GM15510 (cell line): ENCODE data around the gene COL8A1.

Source experiments
- POLR2A ChIP-seq: IDR thresholded peaks from 3 replicates; pipeline ENCODE4 v1.6.1; 2011; ENCODE audit warnings: borderline replicate concordance; ENCODE audit not compliant: insufficient read length; ENCODE audit errors: extremely low read depth

Gene COL8A1

GRCh38 chr3:99638167-99638948 lies at the start of gene COL8A1:
Gene COL8A1, plus strand, starts transcription at chr3:99638594. Its CDS starts 152,089 bp downstream, at chr3:99790683.
- no peak for TF ChIP-seq POLR2A

- TF ChIP-seq POLR2A, result no peak
These were observed 38.5 kb upstream of the COL8A1 start for GRCh38 chr3:99599894-99600293.

GRCh38 chr3:99601515-99601914 lies 36.9 kb upstream of the COL8A1 start:
- TF ChIP-seq POLR2A, result no peak

- no peak for TF ChIP-seq POLR2A
These were observed 36.2 kb upstream of the COL8A1 start for GRCh38 chr3:99602183-99602582.

- no peak for TF ChIP-seq POLR2A
These were observed 31.2 kb upstream of the COL8A1 start for GRCh38 chr3:99607151-99607550.

GRCh38 chr3:99614768-99615167 lies 23.6 kb upstream of the COL8A1 start:
- no peak for TF ChIP-seq POLR2A

GRCh38 chr3:99620077-99620767 lies 18.2 kb upstream of the COL8A1 start:
- no peak for TF ChIP-seq POLR2A

- TF ChIP-seq POLR2A, result no peak
These were observed 17.4 kb upstream of the COL8A1 start for GRCh38 chr3:99620976-99621375.

GRCh38 chr3:99624496-99625236 lies 13.7 kb upstream of the COL8A1 start:
- no peak for TF ChIP-seq POLR2A

GRCh38 chr3:99625237-99625622 lies 13.2 kb upstream of the COL8A1 start:
- no peak for TF ChIP-seq POLR2A

GRCh38 chr3:99625643-99626416 lies 12.6 kb upstream of the COL8A1 start:
- TF ChIP-seq POLR2A, result no peak

GRCh38 chr3:99626417-99626788 lies 12.0 kb upstream of the COL8A1 start:
- TF ChIP-seq POLR2A, result no peak

GRCh38 chr3:99627062-99627826 lies 11.2 kb upstream of the COL8A1 start:
- TF ChIP-seq POLR2A, result no peak

GRCh38 chr3:99630815-99631214 lies 7.6 kb upstream of the COL8A1 start:
- TF ChIP-seq POLR2A, result no peak

- TF ChIP-seq POLR2A, result no peak
These were observed 4.4 kb upstream of the COL8A1 start for GRCh38 chr3:99633887-99634558.
